HepG2 (cell line): ENCODE measurements around the gene VPS18. TPM values are rescaled to one million over a fixed set of nuclear protein-coding genes. Genes with fewer than 3 reads are reported as not detected.

Source experiments
- ARID4A ChIP-seq: sonication (generic); formaldehyde crosslinking; IDR thresholded peaks from 2 replicates; pipeline ENCODE4 v1.5.0; 2020; ENCODE audit warnings: mild to moderate bottlenecking, missing genetic modification reagents, borderline replicate concordance
- ATF7 ChIP-seq, 2 experiments: fragments of 450-650 bp in 1 of 2; sonication (generic) in 1 of 2; formaldehyde crosslinking in 1 of 2; IDR thresholded peaks; 2 replicates each; pipeline versions ENCODE4 v1.4.0 to v1.6.1; 2016 to 2020; ENCODE audit warnings: antibody characterized with exemption in 1 of 2, mild to moderate bottlenecking in 1 of 2, missing genetic modification reagents in 1 of 2
- BATF2 ChIP-seq: sonication (generic); formaldehyde crosslinking; IDR thresholded peaks from 2 replicates; pipeline ENCODE4 v1.8.0; 2022; ENCODE audit warnings: mild to moderate bottlenecking, missing genetic modification reagents, moderate library complexity
- CENPX ChIP-seq: sonication (generic); formaldehyde crosslinking; IDR thresholded peaks from 2 replicates; pipeline ENCODE4 v1.9.0; 2021; ENCODE audit warnings: mild to moderate bottlenecking, missing genetic modification reagents, moderate library complexity
- FOXA1 ChIP-seq, 2 experiments: fragments of 450-650 bp in 1 of 2; sonication (generic) in 1 of 2; formaldehyde crosslinking in 1 of 2; IDR thresholded peaks; 2 replicates each; pipeline versions ENCODE4 v1.4.0 to v1.6.1; 2016 to 2020; ENCODE audit warnings: missing genetic modification reagents in 1 of 2
- FOXP1 ChIP-seq, 2 experiments: fragments of 450-650 bp in 1 of 2; IDR thresholded peaks; 2 replicates each; pipeline ENCODE4 v1.6.1; 2017 to 2018; ENCODE audit warnings: antibody characterized with exemption in 1 of 2
- LCORL ChIP-seq, 2 experiments: fragments of 450-650 bp in 1 of 2; sonication (generic) in 1 of 2; formaldehyde crosslinking in 1 of 2; IDR thresholded peaks; 2 replicates each; pipeline versions ENCODE4 v1.5.0 to v1.6.1; 2017 to 2020; ENCODE audit warnings: antibody characterized with exemption in 1 of 2, missing genetic modification reagents in 1 of 2
- NPAS2 ChIP-seq: sonication (generic); formaldehyde crosslinking; IDR thresholded peaks from 2 replicates; pipeline ENCODE4 v1.8.0; 2022; ENCODE audit warnings: mild to moderate bottlenecking, missing genetic modification reagents, borderline replicate concordance
- PRPF4 ChIP-seq: fragments of 200-400 bp; formaldehyde crosslinking; IDR thresholded peaks from 2 replicates; pipeline ENCODE4 v1.6.1; 2016; ENCODE audit warnings: low read length, low read depth; ENCODE audit not compliant: poor library complexity, severe bottlenecking
- RFX3 ChIP-seq: IDR thresholded peaks from 2 replicates; pipeline ENCODE4 v1.6.1; 2016; ENCODE audit warnings: missing biosample characterization, missing genetic modification reagents
- SRSF1 ChIP-seq: fragments of 200-400 bp; formaldehyde crosslinking; optimal IDR thresholded peaks from 2 replicates; pipeline ENCODE3; 2017; ENCODE audit warnings: mild to moderate bottlenecking, low read depth, low read length, moderate library complexity
- SSRP1 ChIP-seq: IDR thresholded peaks from 2 replicates; pipeline ENCODE4 v1.6.1; 2016; ENCODE audit warnings: control low read depth
- WIZ ChIP-seq: sonication (generic); formaldehyde crosslinking; IDR thresholded peaks from 2 replicates; pipeline ENCODE4 v1.5.1; 2020; ENCODE audit warnings: mild to moderate bottlenecking, missing genetic modification reagents
- ZBTB21 ChIP-seq: sonication (generic); formaldehyde crosslinking; IDR thresholded peaks from 2 replicates; pipeline ENCODE4 v1.4.0; 2020; ENCODE audit warnings: missing genetic modification reagents
- ZFP37 ChIP-seq: sonication (generic); formaldehyde crosslinking; IDR thresholded peaks from 2 replicates; pipeline ENCODE4 v1.4.0; 2020; ENCODE audit warnings: missing genetic modification reagents, borderline replicate concordance
- ZNF101 ChIP-seq: sonication (generic); formaldehyde crosslinking; IDR thresholded peaks from 2 replicates; pipeline ENCODE4 v1.4.0; 2020; ENCODE audit warnings: mild to moderate bottlenecking, low read depth, missing genetic modification reagents, borderline replicate concordance
- ZNF18 ChIP-seq: sonication (generic); formaldehyde crosslinking; IDR thresholded peaks from 2 replicates; pipeline ENCODE4 v1.8.0; 2022; ENCODE audit warnings: mild to moderate bottlenecking, missing genetic modification reagents; ENCODE audit not compliant: insufficient replicate concordance
- ZNF512 ChIP-seq: sonication (generic); formaldehyde crosslinking; IDR thresholded peaks from 2 replicates; pipeline ENCODE4 v1.4.0; 2020; ENCODE audit warnings: mild to moderate bottlenecking, missing genetic modification reagents
- ZNF7 ChIP-seq: IDR thresholded peaks from 2 replicates; pipeline ENCODE4 v1.6.1; 2016; ENCODE audit warnings: missing biosample characterization, missing genetic modification reagents
- ZNF790 ChIP-seq: sonication (generic); formaldehyde crosslinking; IDR thresholded peaks from 2 replicates; pipeline ENCODE4 v1.8.0; 2022; ENCODE audit warnings: missing genetic modification reagents, mild to moderate bottlenecking, borderline replicate concordance
- ZSCAN25 ChIP-seq: sonication (generic); formaldehyde crosslinking; IDR thresholded peaks from 2 replicates; pipeline ENCODE4 v1.8.0; 2022; ENCODE audit warnings: mild to moderate bottlenecking, missing genetic modification reagents
- ZZZ3 ChIP-seq: sonication (generic); formaldehyde crosslinking; IDR thresholded peaks from 2 replicates; pipeline ENCODE4 v1.4.0; 2020; ENCODE audit warnings: missing genetic modification reagents, mild to moderate bottlenecking, borderline replicate concordance
- polyA plus RNA-seq, 8 experiments: library from polyadenylated mRNA; depleted of rRNA in 3 of 8; stranded (reverse) in 7 of 8; unstranded in 1 of 8; fragments of >200 nt; fragmentation: Illumina TruSeq in 4 of 8; extraction: Trizol in 4 of 8; gene quantifications; 2 replicates each; pipeline versions ENCODE4 v1.2.1 to v1.2.3, GENCODE V29; 2011 to 2016; ENCODE audit warnings: low read depth in 4 of 8, missing spikeins in 1 of 8, mixed read lengths in 1 of 8; ENCODE audit not compliant: insufficient read depth in 1 of 8
- total RNA-seq, 5 experiments: library from RNA; depleted of rRNA; stranded (reverse); fragments of >200 nt; fragmentation: Illumina TruSeq; extraction: Trizol; gene quantifications; 2 replicates each; pipeline ENCODE4 v1.2.3, GENCODE V29; 2016; ENCODE audit warnings: low read depth in 1 of 5

Gene VPS18
- total and polyA plus RNA-seq, 2 of the 13 experiments (the other 11 are each of a cell fraction or from before 2014, with no cell fraction given): 5.8 to 17.0 TPM

GRCh38 chr15:40918799-40919392 lies 24.6 kb downstream of the VPS18 start (continued):
- no peak for TF ChIP-seq ZNF18 (CRISPR knock-in tag)
- no peak for TF ChIP-seq BATF2 (CRISPR knock-in tag)
- no peak for TF ChIP-seq NPAS2 (CRISPR knock-in tag)
- TF ChIP-seq SSRP1: no peak
- no peak for TF ChIP-seq ZNF790
- no peak for TF ChIP-seq ZFP37 (CRISPR knock-in tag)
- TF ChIP-seq ZNF101 (CRISPR knock-in tag): no peak
- TF ChIP-seq FOXP1 (IDR thresholded peaks at IDR 0.05): no peak
- TF ChIP-seq FOXP1 (CRISPR knock-in tag; IDR thresholded peaks at IDR 0.05): no peak
- TF ChIP-seq SRSF1: no peak
- TF ChIP-seq WIZ (CRISPR knock-in tag): no peak; the same call in 1 of the 2 replicates
- TF ChIP-seq ARID4A: no peak
- no peak for TF ChIP-seq LCORL (IDR thresholded peaks at IDR 0.05)
- no peak for TF ChIP-seq LCORL (CRISPR knock-in tag; IDR thresholded peaks at IDR 0.05)
- TF ChIP-seq PRPF4: no peak
- no peak for TF ChIP-seq RFX3
- TF ChIP-seq CENPX (CRISPR knock-in tag): no peak
- TF ChIP-seq ZNF512 (CRISPR knock-in tag): no peak
- TF ChIP-seq FOXA1 (IDR thresholded peaks at IDR 0.05): no peak
- no peak for TF ChIP-seq FOXA1 (CRISPR knock-in tag; IDR thresholded peaks at IDR 0.05)
- TF ChIP-seq ZNF7: no peak
- TF ChIP-seq ZSCAN25 (CRISPR knock-in tag): no peak
- TF ChIP-seq ZZZ3 (CRISPR knock-in tag): no peak
- no peak for TF ChIP-seq ZBTB21 (CRISPR knock-in tag)
- TF ChIP-seq ATF7 (IDR thresholded peaks at IDR 0.05): no peak
- TF ChIP-seq ATF7 (CRISPR knock-in tag; IDR thresholded peaks at IDR 0.05): 0 out of 2 replicates have a peak, but pooled peaks have one; percentile 51
